ENCODE results near the gene SNTG2.
A peak's percentile ranks its signal among the peaks of the same experiment; 100 is the strongest.

Gene SNTG2

DNA sequence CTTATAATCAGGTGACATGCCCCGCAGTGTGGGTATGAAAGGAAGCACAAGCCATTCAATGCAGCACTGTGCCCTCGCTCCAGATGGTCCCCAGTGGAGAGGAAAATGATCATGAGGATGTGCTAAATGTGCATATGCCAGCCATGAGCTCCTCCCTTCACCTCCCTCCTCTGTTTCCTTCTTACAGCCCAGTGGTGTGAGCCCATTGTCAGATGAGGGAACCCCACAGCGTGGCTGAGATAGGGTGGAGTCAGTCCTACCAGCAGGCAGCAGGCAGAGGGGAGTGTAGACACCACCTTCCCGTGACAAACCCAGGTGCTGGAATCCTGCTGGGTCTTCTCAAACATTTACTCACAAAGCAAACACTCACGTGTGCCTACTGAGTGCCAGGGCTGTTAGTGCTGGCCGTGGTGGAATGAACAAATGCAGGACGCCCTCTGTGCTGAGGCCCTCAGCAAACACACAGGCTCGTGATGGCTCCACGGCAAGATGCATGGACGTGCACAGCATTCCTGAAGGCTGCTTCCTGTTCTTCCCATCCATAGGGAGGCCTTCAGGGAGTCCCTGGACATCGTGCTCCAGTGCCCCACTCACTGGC, 280.9 kb downstream of the SNTG2 start:
- peaks cover 0 to 14% (median 5%) of the 10 kb centered on the region in 10 experiments; a peak in 7 of 20 replicates for H3K4me1 ChIP-seq
- no peak overlapping the region for H3K9ac ChIP-seq
- H3K9me3 ChIP-seq (replicated peaks in 1 of 11) = peaks cover 11 to 15% (median 13%) of the 10 kb centered on the region in 11 experiments; a peak in 20 of 22 replicates
- H3K27ac ChIP-seq = no peak overlapping the region
- no peaks in the 10 kb centered on the region for H3K27me3 ChIP-seq
- no peak overlapping the region for H3K4me3 ChIP-seq
- no peak for TF ChIP-seq Cebpa-rat (IDR thresholded peaks at IDR 0.05)
- H3K36me3 ChIP-seq = no peaks in the 10 kb centered on the region
- peak overlapping the region in 1 of 11 experiments; percentile 19; a peak in 1 of 22 replicates for H3K4me2 ChIP-seq
- H4K20me1 ChIP-seq = no peaks in the 10 kb centered on the region

DNA sequence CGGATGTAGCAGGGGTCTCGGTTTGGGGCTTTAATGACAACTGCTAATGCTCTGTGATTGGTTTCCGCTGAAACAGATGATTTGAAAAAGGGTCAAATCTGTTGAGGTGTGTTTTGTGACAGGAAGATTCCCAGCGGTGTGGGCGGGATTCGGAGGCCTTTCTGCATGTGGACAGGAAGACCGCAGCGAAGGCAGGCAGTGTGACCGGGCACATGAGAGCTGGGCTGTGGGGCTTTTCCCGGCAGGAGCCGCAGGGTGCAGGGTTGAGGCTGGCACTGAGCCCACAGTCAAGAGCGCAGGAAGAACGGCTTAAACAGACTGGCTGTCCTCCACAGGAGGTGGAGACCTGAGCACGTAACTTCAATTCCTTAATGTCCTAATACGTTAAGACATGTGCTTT, 282.6 kb downstream of the SNTG2 start:
- Histone ChIP-seq H3K4me1 (peaks cover 6 to 29% (median 18%) of the 10 kb centered on the region in 10 experiments; a peak in 19 of 20 replicates), H3K4me3 (no peak overlapping the region), H3K9ac (no peak overlapping the region), H3K9me3 (replicated peaks in 1 of 11) (peaks cover 11 to 15% (median 13%) of the 10 kb centered on the region in 11 experiments; a peak in 20 of 22 replicates), H4K20me1 (no peaks in the 10 kb centered on the region), H3K4me2 (no peak overlapping the region), H3K27ac (no peak overlapping the region), H3K36me3 (no peaks in the 10 kb centered on the region), H3K27me3 (0 out of 22 replicates have a peak, but pooled peaks cover 0 to 4% (median 0%) of the 10 kb centered on the region in 11 experiments)
- no peak for TF ChIP-seq Cebpa-rat (IDR thresholded peaks at IDR 0.05)

GRCh38 chr2:1234731-1235308, 284.2 kb downstream of the SNTG2 start:
- peak overlapping the region in 1 of 11 experiments; percentile 4; a peak in 2 of 22 replicates for H3K27ac ChIP-seq
- H3K9me3 ChIP-seq (replicated peaks in 1 of 11) = peaks cover 7 to 12% (median 9%) of the 10 kb centered on the region in 11 experiments; a peak in 20 of 22 replicates
- H3K4me2 ChIP-seq = peak overlapping the region in 2 of 11 experiments; percentile 18 to 21; a peak in 1 of 22 replicates
- no peak overlapping the region for H3K4me3 ChIP-seq
- no peak overlapping the region for H3K9ac ChIP-seq
- H3K27me3 ChIP-seq = 0 out of 22 replicates have a peak, but pooled peaks cover 0 to 5% (median 0%) of the 10 kb centered on the region in 11 experiments
- H3K4me1 ChIP-seq = peaks cover 20 to 44% (median 33%) of the 10 kb centered on the region in 10 experiments
- no peak for TF ChIP-seq Cebpa-rat (IDR thresholded peaks at IDR 0.05)
- no peaks in the 10 kb centered on the region for H3K36me3 ChIP-seq
- no peaks in the 10 kb centered on the region for H4K20me1 ChIP-seq

DNA sequence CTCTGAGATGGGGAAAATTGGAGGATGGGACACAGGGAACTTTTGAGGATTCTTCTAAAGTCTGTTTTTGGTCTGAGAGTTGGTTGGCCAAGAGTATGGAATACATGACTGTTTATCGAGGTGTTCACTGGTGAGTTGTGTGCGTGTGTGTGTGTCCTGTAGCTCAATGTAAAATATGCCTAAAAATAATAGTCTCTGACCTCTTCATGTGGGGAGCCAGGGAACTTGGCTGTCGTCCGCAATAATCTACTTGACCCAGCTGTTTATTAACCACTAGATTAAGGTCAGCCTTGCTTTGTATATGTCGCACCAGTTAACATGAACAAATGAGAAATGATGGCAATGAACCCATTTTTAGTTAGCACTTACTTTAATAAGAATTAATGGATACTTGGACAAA, 285.2 kb downstream of the SNTG2 start:
- no peak for TF ChIP-seq Cebpa-rat (IDR thresholded peaks at IDR 0.05)
- no peak overlapping the region for H3K27ac ChIP-seq
- H3K9me3 ChIP-seq (replicated peaks in 1 of 11) = peaks cover 0 to 2% (median 0%) of the 10 kb centered on the region in 11 experiments; a peak in 2 of 22 replicates
- no peak overlapping the region for H3K4me3 ChIP-seq
- peaks cover 27 to 54% (median 43%) of the 10 kb centered on the region in 10 experiments for H3K4me1 ChIP-seq
- H3K27me3 ChIP-seq = 0 out of 22 replicates have a peak, but pooled peaks cover 0 to 5% (median 0%) of the 10 kb centered on the region in 11 experiments
- H3K36me3 ChIP-seq = no peaks in the 10 kb centered on the region
- H3K9ac ChIP-seq = no peak overlapping the region
- no peak overlapping the region for H3K4me2 ChIP-seq
- H4K20me1 ChIP-seq = no peaks in the 10 kb centered on the region

GRCh38 chr2:1236606-1237005, 286.0 kb downstream of the SNTG2 start:
- Histone ChIP-seq H3K27me3 (0 out of 22 replicates have a peak, but pooled peaks cover 0 to 5% (median 0%) of the 10 kb centered on the region in 11 experiments), H3K9ac (no peak overlapping the region), H3K9me3 (replicated peaks in 1 of 11) (no peaks in the 10 kb centered on the region), H3K4me3 (no peak overlapping the region), H4K20me1 (no peaks in the 10 kb centered on the region), H3K4me2 (peak overlapping the region in 2 of 11 experiments; percentile 82 to 87; a peak in 3 of 22 replicates), H3K27ac (no peak overlapping the region), H3K36me3 (no peaks in the 10 kb centered on the region), H3K4me1 (peaks cover 27 to 58% (median 51%) of the 10 kb centered on the region in 10 experiments)
- TF ChIP-seq Cebpa-rat (IDR thresholded peaks at IDR 0.05) = no peak

GRCh38 chr2:1237783-1238182, 287.1 kb downstream of the SNTG2 start:
- no peak for TF ChIP-seq Cebpa-rat (IDR thresholded peaks at IDR 0.05)
- Histone ChIP-seq H3K27ac (peak overlapping the region in 1 of 11 experiments; percentile 14; a peak in 1 of 22 replicates), H4K20me1 (no peaks in the 10 kb centered on the region), H3K36me3 (no peaks in the 10 kb centered on the region), H3K9me3 (replicated peaks in 1 of 11) (no peaks in the 10 kb centered on the region), H3K27me3 (0 out of 22 replicates have a peak, but pooled peaks cover 0 to 5% (median 0%) of the 10 kb centered on the region in 11 experiments), H3K9ac (peak overlapping the region in 3 of 11 experiments; percentile 21 to 46 (median 26); a peak in 4 of 22 replicates), H3K4me2 (peak overlapping the region in 10 of 11 experiments; percentile 66 to 94 (median 88); a peak in 19 of 22 replicates), H3K4me1 (peaks cover 27 to 68% (median 55%) of the 10 kb centered on the region in 10 experiments), H3K4me3 (no peak overlapping the region)

GRCh38 chr2:1238598-1239138, 288.0 kb downstream of the SNTG2 start:
- H3K4me2 ChIP-seq = peak overlapping the region; percentile 61 to 94 (median 87)
- peaks cover 33 to 76% (median 63%) of the 10 kb centered on the region in 10 experiments for H3K4me1 ChIP-seq
- H3K36me3 ChIP-seq = no peaks in the 10 kb centered on the region
- H4K20me1 ChIP-seq = no peaks in the 10 kb centered on the region
- H3K9me3 ChIP-seq (replicated peaks in 1 of 11) = peaks cover 0 to 8% (median 1%) of the 10 kb centered on the region in 11 experiments; a peak in 2 of 22 replicates
- H3K27ac ChIP-seq = peak overlapping the region in 5 of 11 experiments; percentile 1 to 29 (median 14); a peak in 5 of 22 replicates
- H3K4me3 ChIP-seq = peak overlapping the region in 4 of 10 experiments; percentile 4 to 38 (median 15); a peak in 5 of 20 replicates
- 0 out of 22 replicates have a peak overlapping the region, but pooled peaks of 2 of the 11 experiments have one; percentile 11 to 30 for H3K9ac ChIP-seq
- H3K27me3 ChIP-seq = 0 out of 22 replicates have a peak, but pooled peaks cover 0 to 5% (median 0%) of the 10 kb centered on the region in 11 experiments
- no peak for TF ChIP-seq Cebpa-rat (IDR thresholded peaks at IDR 0.05)

GRCh38 chr2:1245193-1245592, 294.5 kb downstream of the SNTG2 start:
- Histone ChIP-seq H3K4me1 (peaks cover 28 to 74% (median 60%) of the 10 kb centered on the region in 10 experiments), H3K4me3 (no peak overlapping the region), H3K27ac (no peak overlapping the region), H3K27me3 (no peaks in the 10 kb centered on the region), H3K9me3 (replicated peaks in 1 of 11) (peaks cover 0 to 14% (median 5%) of the 10 kb centered on the region in 11 experiments; a peak in 3 of 22 replicates), H3K9ac (no peak overlapping the region), H4K20me1 (no peaks in the 10 kb centered on the region), H3K36me3 (no peaks in the 10 kb centered on the region), H3K4me2 (no peak overlapping the region)
- TF ChIP-seq Cebpa-rat (IDR thresholded peaks at IDR 0.05) = no peak

Measured in BLaER1 treated with 17β-estradiol and CSF1 and Interleukin-3, amounts not matched to agents 10 nM and 100 nM (cell line).